ENCODE data around the gene SF3B2.

DNA sequence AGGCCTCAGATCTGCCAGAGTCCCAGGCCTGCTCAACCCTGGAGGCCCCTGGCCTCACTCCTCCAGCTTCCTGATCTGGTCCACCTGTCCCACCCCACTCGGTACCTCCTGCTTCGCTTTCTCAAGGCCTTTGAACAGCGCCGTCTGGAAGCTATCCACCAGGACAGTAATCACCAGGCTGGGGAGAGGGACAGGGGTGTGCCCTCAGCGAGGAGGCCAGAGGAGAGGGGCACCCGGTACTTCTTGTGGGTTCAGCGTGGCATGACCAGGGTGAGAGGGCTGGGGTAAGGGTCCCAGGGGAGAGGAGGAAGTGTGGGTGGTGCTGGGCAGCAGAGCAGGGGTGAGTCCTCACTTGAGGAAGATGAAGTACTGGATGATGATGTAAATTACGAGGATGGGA, 32.0 kb upstream of the SF3B2 start:
- no peak for TF ChIP-seq POLR2A (IDR thresholded peaks at IDR 0.05)
- TF ChIP-seq, protein P1, sequence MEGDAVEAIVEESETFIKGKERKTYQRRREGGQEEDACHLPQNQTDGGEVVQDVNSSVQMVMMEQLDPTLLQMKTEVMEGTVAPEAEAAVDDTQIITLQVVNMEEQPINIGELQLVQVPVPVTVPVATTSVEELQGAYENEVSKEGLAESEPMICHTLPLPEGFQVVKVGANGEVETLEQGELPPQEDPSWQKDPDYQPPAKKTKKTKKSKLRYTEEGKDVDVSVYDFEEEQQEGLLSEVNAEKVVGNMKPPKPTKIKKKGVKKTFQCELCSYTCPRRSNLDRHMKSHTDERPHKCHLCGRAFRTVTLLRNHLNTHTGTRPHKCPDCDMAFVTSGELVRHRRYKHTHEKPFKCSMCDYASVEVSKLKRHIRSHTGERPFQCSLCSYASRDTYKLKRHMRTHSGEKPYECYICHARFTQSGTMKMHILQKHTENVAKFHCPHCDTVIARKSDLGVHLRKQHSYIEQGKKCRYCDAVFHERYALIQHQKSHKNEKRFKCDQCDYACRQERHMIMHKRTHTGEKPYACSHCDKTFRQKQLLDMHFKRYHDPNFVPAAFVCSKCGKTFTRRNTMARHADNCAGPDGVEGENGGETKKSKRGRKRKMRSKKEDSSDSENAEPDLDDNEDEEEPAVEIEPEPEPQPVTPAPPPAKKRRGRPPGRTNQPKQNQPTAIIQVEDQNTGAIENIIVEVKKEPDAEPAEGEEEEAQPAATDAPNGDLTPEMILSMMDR (IDR thresholded peaks at IDR 0.05), result no peak
